Measurements from ENCODE around the gene ZNF57. TPM values are rescaled to one million over a fixed set of nuclear protein-coding genes. Genes with fewer than 3 reads are reported as not detected.
A peak's percentile ranks its signal among the peaks of the same experiment; 100 is the strongest.

ZNF57 gene
- total and polyA plus RNA-seq, 2 of the 13 experiments (the other 11 are each of a cell fraction or from before 2014, with no cell fraction given): 6.6 to 17.5 TPM

DNA sequence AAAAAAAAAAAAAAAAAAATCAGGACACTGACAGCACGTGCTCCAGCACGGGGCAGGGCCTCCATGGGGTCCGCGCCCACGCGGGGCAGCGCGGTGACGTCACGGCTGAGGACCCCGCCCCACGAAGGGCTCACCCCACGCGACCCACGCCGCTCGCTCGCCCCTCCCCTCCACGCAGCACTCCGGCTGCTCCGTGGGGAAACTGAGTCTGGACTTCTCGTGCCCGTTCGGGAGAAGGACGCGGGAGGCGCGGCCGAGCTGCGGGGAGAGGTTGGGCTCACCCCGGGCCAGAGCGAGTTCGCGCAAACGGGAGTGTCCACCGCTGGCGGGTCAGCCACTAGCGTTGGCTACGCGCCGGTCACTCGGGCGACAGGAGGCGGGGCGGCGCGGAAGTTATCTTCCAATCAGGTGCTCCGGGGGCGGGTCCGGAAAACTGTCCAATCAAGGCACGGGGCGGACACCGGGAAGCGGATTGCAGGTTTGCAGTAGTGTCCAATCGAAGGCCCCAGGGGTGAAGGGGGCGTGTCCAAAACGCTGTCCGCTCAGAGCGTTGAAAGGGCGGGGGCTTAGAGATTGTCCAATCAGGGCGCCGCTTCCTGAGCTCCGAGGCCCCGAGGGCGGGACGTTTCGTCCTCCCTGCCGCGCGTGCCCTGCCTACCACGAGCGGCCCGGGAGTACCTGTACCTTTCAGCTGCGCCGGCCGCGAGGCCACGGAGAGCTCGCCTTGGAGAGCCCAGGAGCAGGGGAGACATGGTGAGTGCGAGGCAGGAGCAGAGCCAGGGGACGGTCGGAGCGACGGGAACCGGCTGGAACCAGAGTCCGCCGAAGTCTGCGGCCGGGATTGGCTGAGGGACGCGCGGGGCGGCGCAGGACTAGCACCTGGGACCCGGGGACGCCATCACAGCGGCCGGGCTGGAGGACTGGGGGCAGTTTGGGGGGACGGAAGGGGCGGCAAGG is at the start of gene ZNF57 (continued):
- TF ChIP-seq PCBP2 (optimal IDR thresholded peaks at IDR 0.05; ENCODE audit: low read depth, low read length, poor library complexity, severe bottlenecking) (no peak), ZNF430 (CRISPR knock-in tag; IDR thresholded peaks at IDR 0.05) (0 out of 2 replicates have a peak, but pooled peaks have one; percentile 20), LCORL (IDR thresholded peaks at IDR 0.05) (no peak), LCORL (CRISPR knock-in tag; IDR thresholded peaks at IDR 0.05) (no peak), CBX5 (CRISPR knock-in tag; IDR thresholded peaks at IDR 0.05; ENCODE audit: borderline replicate concordance) (peak; percentile 51; the same call in 1 of the 2 replicates), SRY (CRISPR knock-in tag; IDR thresholded peaks at IDR 0.05) (peak; percentile 86), ZNF138 (CRISPR knock-in tag; IDR thresholded peaks at IDR 0.05; ENCODE audit: low read depth) (no peak), FOXO1 (CRISPR knock-in tag; IDR thresholded peaks at IDR 0.05) (peak; percentile 31; the same call in 1 of the 2 replicates), ZNF446 (CRISPR knock-in tag; IDR thresholded peaks at IDR 0.05) (no peak), HNF4A (CRISPR knock-in tag; IDR thresholded peaks at IDR 0.05) (peak; percentile 36), ZNF558 (CRISPR knock-in tag; IDR thresholded peaks at IDR 0.05; ENCODE audit: borderline replicate concordance) (0 out of 2 replicates have a peak, but pooled peaks have one; percentile 3), SMC3 (IDR thresholded peaks at IDR 0.05; ENCODE audit: low read length) (no peak), ZNF44 (CRISPR knock-in tag; IDR thresholded peaks at IDR 0.05) (no peak; the same call in 1 of the 2 replicates), ZNF33B (CRISPR knock-in tag; IDR thresholded peaks at IDR 0.05) (peak; percentile 51; the same call in 1 of the 2 replicates), PHF8 (CRISPR knock-in tag; IDR thresholded peaks at IDR 0.05) (peak; percentile 79), CREM (IDR thresholded peaks at IDR 0.05) (peak; percentile 67; the same call in 1 of the 2 replicates), CREM (CRISPR knock-in tag; IDR thresholded peaks at IDR 0.05) (no peak), FOXA3 (CRISPR knock-in tag; IDR thresholded peaks at IDR 0.05) (0 out of 2 replicates have a peak, but pooled peaks have one; percentile 29)
- TF ChIP-seq, protein P1, sequence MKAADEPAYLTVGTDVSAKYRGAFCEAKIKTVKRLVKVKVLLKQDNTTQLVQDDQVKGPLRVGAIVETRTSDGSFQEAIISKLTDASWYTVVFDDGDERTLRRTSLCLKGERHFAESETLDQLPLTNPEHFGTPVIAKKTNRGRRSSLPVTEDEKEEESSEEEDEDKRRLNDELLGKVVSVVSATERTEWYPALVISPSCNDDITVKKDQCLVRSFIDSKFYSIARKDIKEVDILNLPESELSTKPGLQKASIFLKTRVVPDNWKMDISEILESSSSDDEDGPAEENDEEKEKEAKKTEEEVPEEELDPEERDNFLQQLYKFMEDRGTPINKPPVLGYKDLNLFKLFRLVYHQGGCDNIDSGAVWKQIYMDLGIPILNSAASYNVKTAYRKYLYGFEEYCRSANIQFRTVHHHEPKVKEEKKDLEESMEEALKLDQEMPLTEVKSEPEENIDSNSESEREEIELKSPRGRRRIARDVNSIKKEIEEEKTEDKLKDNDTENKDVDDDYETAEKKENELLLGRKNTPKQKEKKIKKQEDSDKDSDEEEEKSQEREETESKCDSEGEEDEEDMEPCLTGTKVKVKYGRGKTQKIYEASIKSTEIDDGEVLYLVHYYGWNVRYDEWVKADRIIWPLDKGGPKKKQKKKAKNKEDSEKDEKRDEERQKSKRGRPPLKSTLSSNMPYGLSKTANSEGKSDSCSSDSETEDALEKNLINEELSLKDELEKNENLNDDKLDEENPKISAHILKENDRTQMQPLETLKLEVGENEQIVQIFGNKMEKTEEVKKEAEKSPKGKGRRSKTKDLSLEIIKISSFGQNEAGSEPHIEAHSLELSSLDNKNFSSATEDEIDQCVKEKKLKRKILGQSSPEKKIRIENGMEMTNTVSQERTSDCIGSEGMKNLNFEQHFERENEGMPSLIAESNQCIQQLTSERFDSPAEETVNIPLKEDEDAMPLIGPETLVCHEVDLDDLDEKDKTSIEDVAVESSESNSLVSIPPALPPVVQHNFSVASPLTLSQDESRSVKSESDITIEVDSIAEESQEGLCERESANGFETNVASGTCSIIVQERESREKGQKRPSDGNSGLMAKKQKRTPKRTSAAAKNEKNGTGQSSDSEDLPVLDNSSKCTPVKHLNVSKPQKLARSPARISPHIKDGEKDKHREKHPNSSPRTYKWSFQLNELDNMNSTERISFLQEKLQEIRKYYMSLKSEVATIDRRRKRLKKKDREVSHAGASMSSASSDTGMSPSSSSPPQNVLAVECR (CRISPR knock-in tag; IDR thresholded peaks at IDR 0.05; ENCODE audit: borderline replicate concordance): peak; percentile 84
- TF ChIP-seq, protein P2, sequence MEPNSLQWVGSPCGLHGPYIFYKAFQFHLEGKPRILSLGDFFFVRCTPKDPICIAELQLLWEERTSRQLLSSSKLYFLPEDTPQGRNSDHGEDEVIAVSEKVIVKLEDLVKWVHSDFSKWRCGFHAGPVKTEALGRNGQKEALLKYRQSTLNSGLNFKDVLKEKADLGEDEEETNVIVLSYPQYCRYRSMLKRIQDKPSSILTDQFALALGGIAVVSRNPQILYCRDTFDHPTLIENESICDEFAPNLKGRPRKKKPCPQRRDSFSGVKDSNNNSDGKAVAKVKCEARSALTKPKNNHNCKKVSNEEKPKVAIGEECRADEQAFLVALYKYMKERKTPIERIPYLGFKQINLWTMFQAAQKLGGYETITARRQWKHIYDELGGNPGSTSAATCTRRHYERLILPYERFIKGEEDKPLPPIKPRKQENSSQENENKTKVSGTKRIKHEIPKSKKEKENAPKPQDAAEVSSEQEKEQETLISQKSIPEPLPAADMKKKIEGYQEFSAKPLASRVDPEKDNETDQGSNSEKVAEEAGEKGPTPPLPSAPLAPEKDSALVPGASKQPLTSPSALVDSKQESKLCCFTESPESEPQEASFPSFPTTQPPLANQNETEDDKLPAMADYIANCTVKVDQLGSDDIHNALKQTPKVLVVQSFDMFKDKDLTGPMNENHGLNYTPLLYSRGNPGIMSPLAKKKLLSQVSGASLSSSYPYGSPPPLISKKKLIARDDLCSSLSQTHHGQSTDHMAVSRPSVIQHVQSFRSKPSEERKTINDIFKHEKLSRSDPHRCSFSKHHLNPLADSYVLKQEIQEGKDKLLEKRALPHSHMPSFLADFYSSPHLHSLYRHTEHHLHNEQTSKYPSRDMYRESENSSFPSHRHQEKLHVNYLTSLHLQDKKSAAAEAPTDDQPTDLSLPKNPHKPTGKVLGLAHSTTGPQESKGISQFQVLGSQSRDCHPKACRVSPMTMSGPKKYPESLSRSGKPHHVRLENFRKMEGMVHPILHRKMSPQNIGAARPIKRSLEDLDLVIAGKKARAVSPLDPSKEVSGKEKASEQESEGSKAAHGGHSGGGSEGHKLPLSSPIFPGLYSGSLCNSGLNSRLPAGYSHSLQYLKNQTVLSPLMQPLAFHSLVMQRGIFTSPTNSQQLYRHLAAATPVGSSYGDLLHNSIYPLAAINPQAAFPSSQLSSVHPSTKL (CRISPR knock-in tag; IDR thresholded peaks at IDR 0.05): peak; percentile 12; the same call in 1 of the 2 replicates
- TF ChIP-seq, protein P3, sequence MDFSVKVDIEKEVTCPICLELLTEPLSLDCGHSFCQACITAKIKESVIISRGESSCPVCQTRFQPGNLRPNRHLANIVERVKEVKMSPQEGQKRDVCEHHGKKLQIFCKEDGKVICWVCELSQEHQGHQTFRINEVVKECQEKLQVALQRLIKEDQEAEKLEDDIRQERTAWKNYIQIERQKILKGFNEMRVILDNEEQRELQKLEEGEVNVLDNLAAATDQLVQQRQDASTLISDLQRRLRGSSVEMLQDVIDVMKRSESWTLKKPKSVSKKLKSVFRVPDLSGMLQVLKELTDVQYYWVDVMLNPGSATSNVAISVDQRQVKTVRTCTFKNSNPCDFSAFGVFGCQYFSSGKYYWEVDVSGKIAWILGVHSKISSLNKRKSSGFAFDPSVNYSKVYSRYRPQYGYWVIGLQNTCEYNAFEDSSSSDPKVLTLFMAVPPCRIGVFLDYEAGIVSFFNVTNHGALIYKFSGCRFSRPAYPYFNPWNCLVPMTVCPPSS (IDR thresholded peaks at IDR 0.05): no peak
